ENCODE data around the gene DCD.
"Not testable (repeated sequence)": the region's sequence is repeated elsewhere in the genome, so short reads cannot be mapped to it uniquely, and the experiment has no call there.

Gene DCD, protein sequence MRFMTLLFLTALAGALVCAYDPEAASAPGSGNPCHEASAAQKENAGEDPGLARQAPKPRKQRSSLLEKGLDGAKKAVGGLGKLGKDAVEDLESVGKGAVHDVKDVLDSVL

GRCh38 chr12:54648265-54648664 lies at the start of gene DCD:
Gene DCD, minus strand, starts transcription at chr12:54648365. Its CDS starts 62 bp downstream, at chr12:54648303.
- DNase-seq (ENCODE audit: low spot score) = no peak

DNA sequence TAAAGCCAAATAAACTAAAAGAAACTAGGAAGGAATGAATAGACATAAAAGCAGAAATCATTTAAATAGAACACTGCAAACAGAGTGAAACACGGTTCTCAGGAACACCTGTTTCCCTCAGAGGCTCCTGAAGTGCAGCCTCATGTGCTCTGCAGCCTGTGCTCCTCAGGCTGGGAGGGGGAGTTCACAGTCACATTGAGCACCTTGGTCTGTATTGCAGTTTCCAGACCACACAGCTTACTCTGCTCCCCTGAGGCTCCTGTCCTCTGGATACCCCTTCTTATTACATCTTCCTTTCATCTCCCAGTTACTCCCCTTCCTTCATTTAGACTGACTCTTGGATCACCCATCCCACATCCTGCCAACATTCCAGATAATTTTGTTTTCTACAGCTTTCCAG lies 49.7 kb upstream of the DCD start:
- DNase-seq (ENCODE audit: low spot score) = no peak

DNA sequence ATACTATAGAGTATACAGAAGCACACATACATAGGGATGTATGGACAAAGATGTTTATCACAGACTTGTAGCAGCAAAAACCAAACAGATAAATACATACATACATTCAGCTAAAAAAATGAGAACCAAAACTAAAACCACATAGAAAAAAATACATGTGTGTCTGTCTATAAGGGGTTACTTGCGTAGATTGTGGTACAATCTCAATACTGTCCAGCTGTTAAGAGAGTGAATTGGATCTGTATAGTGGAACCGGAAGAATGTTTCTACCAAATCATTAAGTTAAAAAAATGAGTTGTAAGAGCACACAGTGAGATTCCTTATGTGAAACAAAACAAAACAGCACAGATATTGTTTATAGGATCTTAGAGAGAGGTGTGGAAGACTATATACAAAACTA lies 44.2 kb upstream of the DCD start:
- DNase-seq (ENCODE audit: low spot score) = no peak

DNA sequence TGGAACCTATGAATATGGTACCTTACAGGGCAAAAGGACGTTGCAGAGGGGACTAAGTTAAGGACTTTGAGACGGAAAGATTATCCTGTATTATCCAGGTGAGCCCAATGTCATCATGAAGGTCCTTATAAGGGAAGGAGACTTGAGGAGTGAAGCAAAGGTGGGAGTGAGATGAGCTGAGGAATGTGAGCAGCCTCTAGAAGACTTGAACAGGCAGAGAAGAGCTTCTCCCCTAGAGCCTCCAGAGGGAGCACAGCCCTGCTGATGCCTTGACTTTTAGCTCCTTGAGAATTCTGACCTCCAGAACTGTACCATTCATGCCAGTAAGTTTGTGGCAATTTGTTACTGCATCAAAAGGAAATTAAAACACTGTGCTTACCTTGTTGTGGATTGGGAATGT lies 41.8 kb upstream of the DCD start:
- DNase-seq (ENCODE audit: low spot score) = no peak

DNA sequence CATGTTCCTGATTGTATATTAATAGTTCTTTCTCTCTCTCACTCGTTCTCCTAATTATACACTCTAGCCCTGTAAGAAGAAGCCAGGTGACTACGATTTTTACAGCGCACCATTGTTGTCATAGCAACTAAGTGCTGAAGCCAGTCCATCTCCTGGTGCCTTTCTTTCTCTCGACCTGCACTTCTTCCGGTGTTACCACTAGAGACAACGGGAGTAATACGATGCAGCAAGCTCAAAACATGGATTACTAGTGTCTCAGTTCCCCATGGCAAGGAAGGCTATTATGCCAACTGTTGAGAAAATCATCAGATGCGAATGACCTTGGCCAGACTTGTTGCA lies 40.8 kb upstream of the DCD start:
- no peak for DNase-seq (ENCODE audit: low spot score)

GRCh38 chr12:54688309-54689033 lies 40.3 kb upstream of the DCD start:
- no peak for DNase-seq (ENCODE audit: low spot score)

GRCh38 chr12:54684636-54685630 lies 36.8 kb upstream of the DCD start:
- DNase-seq (ENCODE audit: low spot score) = no peak

- no peak for DNase-seq (ENCODE audit: low spot score)
Measured at GRCh38 chr12:54683398-54683797, 35.2 kb upstream of the DCD start.

DNA sequence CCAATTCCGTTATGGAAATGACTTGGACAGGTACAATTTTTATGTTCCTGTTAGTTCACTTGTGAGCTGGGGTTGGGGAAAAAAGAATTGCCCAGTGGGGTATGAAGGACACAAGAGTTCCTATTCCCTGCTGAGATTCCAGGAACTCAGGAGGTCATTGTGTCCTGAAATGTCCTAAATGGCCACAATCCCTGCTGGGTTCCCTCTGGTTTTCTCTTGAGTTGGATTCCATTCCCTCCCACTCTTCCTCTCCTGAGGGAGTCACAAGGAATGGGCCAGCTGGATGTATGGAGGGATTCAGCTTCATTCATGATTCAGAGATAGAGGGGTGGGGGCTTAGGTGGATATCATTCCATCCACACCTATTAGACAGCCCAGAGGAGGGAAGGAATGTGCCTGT lies 34.5 kb upstream of the DCD start:
- no peak for DNase-seq (ENCODE audit: low spot score)

GRCh38 chr12:54680374-54680773 lies 32.2 kb upstream of the DCD start:
- DNase-seq (ENCODE audit: low spot score) = no peak

DNA sequence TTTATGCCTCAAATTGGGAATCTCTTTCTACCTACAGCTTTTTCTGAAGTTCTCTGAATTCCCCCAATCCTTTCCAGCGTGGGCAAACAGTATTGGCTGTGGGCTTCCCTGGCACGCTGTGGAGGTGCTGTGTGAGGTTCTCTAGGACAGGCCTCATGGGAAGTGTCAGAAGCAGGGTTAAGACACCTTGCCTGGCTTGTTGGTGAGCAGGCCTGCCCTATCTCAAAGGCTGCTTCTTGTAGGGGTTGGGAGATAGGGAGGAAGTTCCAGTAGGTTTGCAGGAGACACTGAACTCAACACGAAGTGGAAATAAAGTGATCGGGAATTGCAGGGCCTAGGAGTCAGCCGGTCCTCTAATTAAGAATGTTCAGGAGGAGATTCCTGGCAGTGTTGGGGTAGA lies 30.0 kb upstream of the DCD start:
- DNase-seq (ENCODE audit: low spot score) = no peak

DNA sequence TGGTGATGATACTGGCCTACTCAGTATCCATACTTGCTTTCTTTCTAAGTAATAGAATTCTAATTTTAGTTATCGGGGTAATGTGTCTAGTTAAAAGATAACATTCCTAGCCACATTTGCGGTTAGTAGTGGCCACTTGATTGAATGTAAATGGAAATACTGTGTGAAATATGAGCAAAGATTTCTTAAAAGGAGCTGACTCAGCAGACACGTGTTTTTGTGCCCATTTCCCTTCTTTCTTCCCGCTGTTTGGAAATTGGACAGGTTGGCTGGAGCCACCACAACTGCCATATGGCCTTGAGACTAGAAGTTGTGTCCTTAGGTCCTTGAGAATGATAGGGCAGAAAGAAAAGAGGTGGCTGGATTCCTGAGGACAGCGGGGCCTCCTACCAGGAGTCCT lies 19.8 kb upstream of the DCD start:
- DNase-seq (ENCODE audit: low spot score) = no peak

GRCh38 chr12:54666008-54666407 lies 17.8 kb upstream of the DCD start:
- DNase-seq (ENCODE audit: low spot score) = no peak

GRCh38 chr12:54665022-54665635 lies 17.0 kb upstream of the DCD start:
- DNase-seq (ENCODE audit: low spot score) = not testable (repeated sequence)

DNA sequence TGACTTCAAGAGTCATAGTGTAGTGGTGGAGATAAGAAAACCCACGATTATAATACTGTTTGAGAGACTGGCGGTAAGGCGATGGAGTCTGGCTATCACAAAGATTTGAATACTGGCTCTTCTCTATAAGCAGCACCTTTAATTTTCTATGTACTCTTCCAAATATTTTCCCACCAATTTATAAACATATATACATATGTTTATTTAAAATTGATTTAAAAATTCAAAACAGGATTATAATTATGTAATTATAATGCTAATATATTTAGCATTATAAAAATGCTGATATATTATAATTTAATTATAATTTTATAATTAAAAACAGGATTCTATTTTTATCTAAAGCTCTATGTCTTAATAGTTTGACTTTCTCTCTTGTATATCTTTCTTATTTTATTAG lies 15.4 kb upstream of the DCD start:
- no peak for DNase-seq (ENCODE audit: low spot score)

GRCh38 chr12:54662026-54662425 lies 13.9 kb upstream of the DCD start:
- DNase-seq (ENCODE audit: low spot score) = no peak

DNA sequence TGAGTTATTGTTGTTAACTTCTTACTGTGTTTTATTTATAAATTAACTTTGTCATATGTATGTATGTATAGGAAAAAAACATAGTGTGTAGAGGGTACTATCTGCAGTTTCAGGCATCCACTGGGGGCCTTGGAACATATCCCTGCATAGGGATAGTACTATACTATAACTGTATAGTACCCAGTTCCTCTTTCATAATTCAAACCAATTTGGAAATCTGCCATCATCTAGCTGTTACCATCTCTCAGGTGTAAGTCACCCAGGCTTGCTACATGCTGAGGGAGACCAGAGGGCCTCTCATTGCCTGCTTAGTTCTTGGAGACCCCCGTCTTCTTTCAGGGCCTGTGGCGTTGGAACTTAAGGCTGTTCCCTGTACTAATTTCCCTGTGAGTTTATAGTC lies 12.9 kb upstream of the DCD start:
- DNase-seq (ENCODE audit: low spot score) = no peak

- no peak for DNase-seq (ENCODE audit: low spot score)
Measured at GRCh38 chr12:54660320-54660962, 12.3 kb upstream of the DCD start.

DNA sequence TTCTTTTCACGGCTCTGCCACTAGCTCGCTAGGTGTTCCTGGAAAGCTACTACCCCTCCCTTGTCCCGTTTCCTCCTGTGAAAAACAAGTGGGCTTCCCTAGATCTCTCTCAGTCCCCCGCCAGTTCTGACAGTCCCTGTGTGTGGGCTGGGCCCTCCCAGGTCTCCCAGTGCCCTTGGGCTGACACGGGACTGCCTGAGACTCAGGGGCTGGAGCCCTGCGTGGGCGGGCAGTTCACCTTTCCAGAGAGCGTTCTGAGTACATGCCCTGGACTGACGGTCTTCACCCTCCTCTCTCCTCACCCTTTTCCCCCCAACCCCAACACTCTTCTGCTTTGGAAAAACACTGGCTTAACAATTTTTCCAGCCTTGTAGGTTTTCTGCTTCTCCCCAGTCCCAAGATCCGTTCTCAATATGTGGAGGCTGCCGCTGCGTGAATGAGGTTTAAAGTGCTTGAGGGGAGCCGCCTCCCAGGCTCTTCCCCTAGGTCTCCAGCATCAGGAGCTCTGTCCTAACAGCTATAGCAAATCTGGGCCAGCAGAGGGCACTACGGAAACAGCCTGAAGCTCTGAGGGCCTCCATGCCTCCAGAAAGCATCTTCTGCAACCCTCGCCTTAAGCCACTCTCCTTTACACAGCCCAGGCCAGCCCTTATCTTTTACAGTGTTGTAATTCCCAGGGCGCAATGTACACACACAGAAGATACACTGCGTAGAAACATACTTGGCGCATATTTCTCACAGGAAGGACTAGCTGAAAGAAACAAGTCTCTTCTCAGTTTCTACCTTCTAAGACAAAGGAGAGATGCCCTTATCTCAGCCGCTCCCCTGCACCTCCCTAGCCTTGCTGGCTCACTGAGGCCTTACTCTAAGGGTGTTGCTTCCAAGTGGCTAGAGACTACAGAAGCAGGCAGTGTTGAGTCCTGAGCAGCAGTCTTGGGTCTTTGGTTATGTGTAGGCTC lies 10.4 kb upstream of the DCD start:
- no peak for DNase-seq (ENCODE audit: low spot score)

DNA sequence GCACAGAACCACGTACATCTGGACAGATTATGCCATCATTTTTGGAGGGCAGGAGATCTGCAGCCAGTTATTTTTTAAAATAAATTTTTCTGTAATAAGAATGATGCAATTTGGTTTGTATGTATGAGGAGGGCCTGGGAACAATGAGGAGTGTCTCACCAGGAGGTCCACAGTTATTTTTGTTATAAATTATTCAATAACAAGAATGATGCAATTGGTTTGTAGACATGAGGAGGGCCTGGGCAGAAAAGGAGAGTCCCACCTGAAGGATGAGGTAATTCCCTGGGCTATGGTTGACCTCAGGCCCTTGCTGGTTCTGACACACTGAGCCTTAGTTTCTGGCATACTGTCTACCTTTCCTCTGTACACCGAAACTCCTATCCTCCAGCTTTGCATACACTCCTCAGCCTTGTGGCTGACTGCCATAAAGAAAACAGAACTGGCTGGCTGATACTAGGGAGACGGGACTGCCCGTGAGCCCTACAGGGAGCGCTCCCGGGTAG lies 9.0 kb upstream of the DCD start:
- DNase-seq (ENCODE audit: low spot score) = no peak

DNA sequence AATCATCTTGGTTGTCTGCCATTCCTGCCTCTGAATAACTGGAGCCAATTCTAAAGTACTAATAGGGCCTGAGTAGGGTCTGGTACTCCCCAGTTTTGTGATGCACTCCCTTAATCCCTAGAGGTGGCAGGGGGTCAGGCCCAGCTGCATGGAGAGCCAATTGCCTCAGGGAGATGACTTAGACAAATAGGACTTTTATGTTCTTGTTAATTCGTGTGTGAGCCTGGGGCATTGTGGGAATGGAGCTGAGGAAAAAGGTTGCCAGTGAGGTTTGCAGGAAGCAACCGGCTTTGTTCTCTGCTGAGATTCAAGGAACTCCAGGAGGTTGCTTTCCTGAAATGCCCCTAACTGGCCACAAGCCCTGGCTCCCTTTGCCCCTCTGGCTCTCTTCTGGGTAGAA lies 6.8 kb upstream of the DCD start:
- no peak for DNase-seq (ENCODE audit: low spot score)

All from left forelimb (tissue), 1 donor.